Kidney capillary endothelial cell (primary cell): Measurements from ENCODE around the gene ZNF506.
"Not testable (repeated sequence)": the region's sequence is repeated elsewhere in the genome, so short reads cannot be mapped to it uniquely, and the experiment has no call there.

Experiments
- DNase-seq: peaks from one replicate; pipeline ENCODE4 v3.0.0-alpha.2; 2018; ENCODE audit warnings: low spot score

ZNF506 gene

DNA sequence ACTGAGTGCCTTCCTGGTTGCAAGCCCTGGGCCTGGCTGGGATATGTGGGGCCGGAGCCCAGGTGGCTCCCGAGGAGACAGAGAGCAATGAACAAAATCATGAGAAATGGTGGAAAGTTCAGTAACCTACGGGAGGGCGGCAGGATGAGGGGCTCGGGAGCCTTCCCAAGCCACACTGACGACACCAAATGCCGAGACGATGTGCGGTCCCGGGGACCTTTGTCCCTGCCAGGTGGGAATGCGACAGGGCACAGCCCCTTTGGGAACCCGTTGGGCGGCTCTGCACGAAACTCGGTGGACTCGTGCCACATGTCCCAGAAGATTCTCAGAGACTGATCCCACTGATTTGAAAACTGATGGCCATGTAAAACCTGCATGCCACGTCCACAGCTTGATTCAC is 76.9 kb downstream of the ZNF506 start:
- DNase-seq = no peak

- DNase-seq = not testable (repeated sequence)
Observed at GRCh38 chr19:19743921-19744320, 77.6 kb downstream of the ZNF506 start.

- no peak for DNase-seq
Observed at GRCh38 chr19:19743176-19743575, 78.4 kb downstream of the ZNF506 start.

- no peak for DNase-seq
Observed at GRCh38 chr19:19742773-19743172, 78.8 kb downstream of the ZNF506 start.
